Middle frontal gyrus (tissue), 1 donor: ENCODE results near the gene METTL15.
"Not testable (repeated sequence)": the region's sequence is repeated elsewhere in the genome, so short reads cannot be mapped to it uniquely, and the experiment has no call there.

Source experiments
- DNase-seq: peaks from one replicate; pipeline ENCODE4 v3.0.0-alpha.2; 2015; ENCODE audit warnings: low spot score; ENCODE audit errors: extremely low spot score

Gene METTL15

GRCh38 chr11:28110108-28110820 lies 2.1 kb downstream of the METTL15 start:
- DNase-seq, result peak; percentile 41

GRCh38 chr11:28110821-28111200 lies 2.6 kb downstream of the METTL15 start:
- no peak for DNase-seq

GRCh38 chr11:28114116-28114515 lies 5.9 kb downstream of the METTL15 start:
- DNase-seq, result no peak

DNA sequence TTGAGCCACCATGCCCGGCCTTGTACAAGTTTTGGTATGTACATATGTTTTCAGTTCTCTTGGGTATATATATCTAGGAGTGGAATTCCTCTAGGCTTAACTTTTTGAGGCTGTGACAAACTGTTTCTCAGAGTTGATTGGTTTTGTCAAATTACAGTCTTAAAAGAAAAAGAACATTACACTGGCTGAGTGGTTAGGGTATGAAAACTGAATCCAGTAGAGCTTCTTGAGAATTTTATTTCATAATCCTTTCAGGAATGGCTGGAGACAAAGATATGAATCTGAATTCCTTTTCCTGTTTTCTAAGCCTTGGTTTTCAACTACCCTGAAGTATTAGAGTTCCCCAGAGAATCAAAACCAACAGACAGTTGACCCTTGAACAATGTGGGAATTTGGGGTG lies 6.5 kb downstream of the METTL15 start:
- no peak for DNase-seq

GRCh38 chr11:28117712-28118111 lies 9.5 kb downstream of the METTL15 start:
- DNase-seq, result no peak

DNA sequence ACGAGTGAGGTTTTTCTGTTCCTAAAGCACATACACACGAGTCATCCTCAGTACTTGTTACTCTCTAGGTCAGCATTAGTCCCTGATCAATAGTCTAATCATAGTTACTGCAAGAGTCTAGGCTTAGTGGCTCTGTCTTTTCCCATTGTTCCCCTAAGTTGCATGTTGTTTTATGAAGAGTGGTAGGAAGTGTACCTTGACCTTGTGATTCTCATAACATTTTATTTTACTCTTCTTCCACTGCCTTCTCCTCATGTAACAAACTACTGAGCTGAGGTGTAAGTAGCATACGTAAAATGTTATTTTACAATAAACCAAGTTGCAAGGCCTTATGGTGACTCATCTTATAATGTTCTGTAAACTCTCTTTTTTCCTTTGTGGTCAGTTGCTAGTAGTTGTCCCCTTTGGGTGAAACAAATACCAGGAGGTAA lies 15.0 kb downstream of the METTL15 start:
- no peak for DNase-seq

DNA sequence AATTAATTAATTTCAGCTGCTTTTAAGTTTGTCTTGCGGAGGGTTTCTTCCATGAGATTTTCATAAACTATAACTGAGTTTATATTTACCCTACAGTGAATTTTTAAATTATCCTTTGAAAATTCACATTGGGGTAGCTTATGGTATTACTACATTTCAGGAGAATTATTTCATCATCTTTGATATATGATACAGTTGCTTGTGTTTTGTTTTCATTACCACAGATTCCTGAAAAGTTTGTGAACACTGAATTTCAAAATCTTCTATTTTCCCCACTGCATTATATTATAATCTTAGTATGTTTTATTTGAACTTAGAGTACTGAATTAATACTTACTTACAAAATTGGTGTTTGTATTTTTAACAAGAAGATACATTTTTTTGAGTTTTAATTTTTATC lies 24.4 kb downstream of the METTL15 start:
- DNase-seq, result no peak

- no peak for DNase-seq
These were observed 25.0 kb downstream of the METTL15 start for GRCh38 chr11:28133146-28133545.

DNA sequence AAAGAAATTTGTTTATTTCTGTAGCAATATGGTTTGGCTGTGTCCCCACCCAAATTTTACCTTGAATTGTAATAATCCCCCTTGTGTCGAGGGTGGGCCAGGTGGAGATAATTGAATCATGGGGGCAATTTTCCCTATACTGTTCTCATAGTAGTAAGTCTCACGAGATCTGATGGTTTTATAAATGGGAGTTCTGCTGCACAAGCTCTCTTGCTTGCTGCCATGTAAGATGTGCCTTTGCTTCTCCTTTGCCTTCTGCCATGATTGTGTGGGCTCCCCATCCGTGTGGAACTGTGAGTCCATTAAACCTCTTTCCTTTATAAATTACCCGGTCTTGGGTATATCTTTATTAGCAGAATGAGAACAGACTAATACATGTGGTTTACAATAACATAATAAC lies 28.0 kb downstream of the METTL15 start:
- not testable (repeated sequence) for DNase-seq

DNA sequence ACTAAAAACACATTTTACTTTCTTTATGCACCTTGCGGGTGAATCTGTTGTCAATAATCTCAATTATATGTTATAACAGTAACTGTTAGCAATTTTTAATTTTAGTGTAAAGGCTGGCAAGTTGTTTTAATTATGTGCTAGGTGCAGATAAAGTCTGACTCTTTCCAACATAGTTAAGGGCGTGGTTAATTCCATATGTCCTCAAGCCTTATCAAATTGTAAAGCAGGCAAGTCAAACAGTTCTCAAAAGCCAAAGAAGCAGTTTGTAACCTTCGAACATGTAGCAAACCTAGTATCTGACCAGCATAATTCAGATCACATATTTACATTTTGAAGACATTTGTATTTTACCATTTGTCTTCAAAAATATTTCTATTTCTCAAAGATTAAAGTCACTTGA lies 29.2 kb downstream of the METTL15 start:
- no peak for DNase-seq

- no peak for DNase-seq
These were observed 29.6 kb downstream of the METTL15 start for GRCh38 chr11:28137832-28138231.

GRCh38 chr11:28139841-28140415 lies 31.7 kb downstream of the METTL15 start:
- no peak for DNase-seq

DNA sequence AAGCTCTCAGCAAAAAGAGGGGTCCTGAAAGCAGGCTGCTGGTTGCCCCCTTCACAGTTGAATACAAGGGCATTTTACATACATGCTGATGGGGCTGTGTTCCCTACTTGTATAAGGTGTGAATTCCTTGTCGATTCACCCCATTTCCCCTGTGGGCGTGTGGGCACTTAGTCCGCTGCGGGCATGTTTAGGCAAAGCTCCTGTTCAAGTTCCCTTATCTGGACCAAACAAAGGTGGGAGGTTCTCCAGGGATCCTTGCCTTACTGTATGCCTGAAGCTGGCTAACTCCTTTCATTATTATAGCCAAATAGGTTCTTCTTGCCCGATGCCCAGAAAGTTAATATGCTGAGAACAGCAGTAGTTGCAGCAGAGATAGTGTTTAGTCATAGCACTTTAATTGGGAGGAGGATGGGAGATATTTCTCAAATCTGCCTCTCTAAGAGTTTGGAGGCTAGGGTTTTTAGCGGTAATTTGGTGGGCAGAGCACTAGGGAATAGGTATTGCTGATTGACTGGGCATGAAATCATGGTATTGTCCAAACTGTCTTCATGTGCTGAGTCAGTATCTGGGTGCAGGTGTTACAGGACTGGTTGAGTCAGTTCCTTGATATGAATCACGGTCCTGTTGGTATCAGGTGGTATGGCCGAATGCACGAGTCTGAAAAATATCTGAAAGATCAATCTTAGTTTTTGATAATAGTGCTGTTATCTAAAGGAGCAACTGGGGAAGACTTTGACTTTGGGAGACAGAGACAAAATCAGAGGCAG lies 32.7 kb downstream of the METTL15 start:
- DNase-seq, result no peak

GRCh38 chr11:28142724-28143123 lies 34.5 kb downstream of the METTL15 start:
- DNase-seq, result no peak

- no peak for DNase-seq
These were observed 36.6 kb downstream of the METTL15 start for GRCh38 chr11:28144808-28145207.

DNA sequence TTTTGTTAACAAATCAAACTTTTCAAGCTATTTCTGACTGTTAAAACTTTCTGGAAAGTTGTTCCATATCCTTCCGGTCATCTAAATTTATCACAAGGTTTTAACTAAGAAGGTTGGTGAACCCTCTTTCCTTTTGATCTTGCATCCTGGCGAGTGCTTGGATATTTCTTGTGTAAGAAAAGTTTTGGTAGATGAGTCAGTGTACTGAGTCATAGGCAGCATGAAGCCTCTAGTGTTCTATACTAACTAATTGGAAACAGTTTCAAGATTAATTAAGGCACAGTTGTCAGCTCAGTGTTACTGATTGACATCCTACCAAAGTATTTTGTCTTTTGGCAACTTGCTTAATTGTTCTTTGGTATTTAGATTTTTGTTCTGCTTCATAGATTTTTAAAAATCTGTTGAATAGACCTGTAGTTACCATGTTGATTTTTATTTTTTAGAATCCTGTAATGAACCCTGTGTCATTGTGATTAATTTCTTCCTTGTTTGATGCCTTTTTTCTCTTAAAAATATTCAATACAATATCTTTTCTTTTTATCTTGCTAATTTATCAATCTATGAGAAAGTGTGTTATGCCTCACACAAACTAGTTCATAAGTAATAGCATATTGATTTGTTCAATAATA lies 38.0 kb downstream of the METTL15 start:
- no peak for DNase-seq

GRCh38 chr11:28152743-28153142 lies 44.6 kb downstream of the METTL15 start:
- DNase-seq, result no peak

DNA sequence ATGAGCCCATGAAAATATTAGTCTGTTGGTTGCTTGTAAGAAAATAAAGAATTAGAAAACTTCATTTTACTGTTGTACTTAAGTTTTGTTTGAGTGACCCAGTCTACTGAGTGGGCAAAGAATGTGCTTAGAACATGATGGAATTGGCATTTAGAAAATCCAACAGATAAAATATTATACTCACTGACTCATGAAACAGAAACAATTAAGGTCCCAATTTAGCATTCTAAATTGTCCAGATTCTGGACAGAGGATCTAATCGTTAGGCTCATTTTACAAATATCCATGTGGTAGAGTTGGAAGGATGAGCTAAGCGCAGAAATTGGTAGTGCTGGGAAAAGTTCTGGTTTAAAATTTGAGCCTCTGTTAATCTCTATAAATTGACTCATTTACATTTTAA lies 45.4 kb downstream of the METTL15 start:
- no peak for DNase-seq

GRCh38 chr11:28168718-28169117 lies 60.5 kb downstream of the METTL15 start:
- no peak for DNase-seq

GRCh38 chr11:28169816-28170215 lies 61.6 kb downstream of the METTL15 start:
- no peak for DNase-seq

DNA sequence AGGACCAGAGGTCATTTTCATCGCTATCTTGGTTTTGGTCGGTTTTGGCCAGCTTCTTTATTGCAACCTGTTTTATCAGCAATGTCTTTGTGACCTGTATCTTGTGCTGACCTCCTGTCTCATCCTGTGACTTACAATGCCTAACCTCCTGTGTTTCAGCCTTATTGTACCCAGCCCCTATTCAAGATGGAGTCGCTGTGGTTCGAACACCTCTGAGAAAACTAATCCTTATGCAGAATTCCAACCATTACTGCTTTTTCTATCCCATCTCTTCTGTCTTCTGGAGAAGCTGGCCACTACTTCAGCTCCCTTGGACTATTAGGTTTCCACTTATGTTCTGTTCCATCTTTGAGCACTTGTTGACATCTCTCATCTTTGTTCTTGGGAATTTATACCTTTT lies 62.6 kb downstream of the METTL15 start:
- DNase-seq, result no peak

DNA sequence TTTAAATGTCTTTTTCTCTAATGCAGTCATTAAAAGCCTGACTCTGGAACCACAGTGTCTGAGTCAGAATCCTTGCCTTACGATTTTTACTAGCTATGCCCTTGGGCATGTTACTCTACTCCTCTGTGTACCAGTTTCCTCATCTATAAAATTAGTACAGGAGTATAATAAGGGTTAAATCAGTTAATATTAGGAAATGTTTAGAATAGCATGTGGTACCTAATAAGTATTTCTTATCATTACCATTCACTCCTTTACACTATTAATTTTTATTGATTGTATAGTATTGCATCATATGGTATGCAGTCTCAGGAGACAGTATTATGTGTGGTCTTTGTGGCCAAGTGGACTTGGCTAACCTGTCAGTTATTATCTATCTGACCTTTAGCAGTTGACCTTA lies 68.2 kb downstream of the METTL15 start:
- no peak for DNase-seq
